Hepatocyte (in vitro differentiated cells): ENCODE measurements around the gene OPCML.

ENCODE experiments used
- CTCF ChIP-seq: fragments of 200-600 bp; sonication (generic); IDR thresholded peaks from 2 replicates; pipeline ENCODE4 v1.5.1; 2016; ENCODE audit warnings: antibody characterized with exemption, mild to moderate bottlenecking; ENCODE audit not compliant: poor library complexity
- EZH2 ChIP-seq: fragments of 200-600 bp; sonication (generic); IDR thresholded peaks from 2 replicates; pipeline ENCODE4 v1.6.1; 2016; ENCODE audit warnings: antibody characterized with exemption, mild to moderate bottlenecking, borderline replicate concordance
- EZH2phosphoT487 ChIP-seq: fragments of 200-600 bp; sonication (generic); IDR thresholded peaks from one replicate; pipeline ENCODE4 v1.6.1; 2018; ENCODE audit warnings: antibody characterized with exemption, mild to moderate bottlenecking, low read depth, moderate library complexity; ENCODE audit not compliant: unreplicated experiment, severe bottlenecking

- no peak for TF ChIP-seq CTCF
- no peak for TF ChIP-seq EZH2
- TF ChIP-seq EZH2phosphoT487, result no peak
Measured at GRCh38 chr11:132409573-132410355, 1122.5 kb downstream of the OPCML start.
